Tibial nerve (tissue), 4 donors: ENCODE results near the gene CCNF. TPM values are rescaled to one million over a fixed set of nuclear protein-coding genes. Genes with fewer than 3 reads are reported as not detected.
"Not testable (repeated sequence)": the region's sequence is repeated elsewhere in the genome, so short reads cannot be mapped to it uniquely, and the experiment has no call there.

Source experiments
- DNase-seq, 2 donors: peaks; one replicate each; pipeline ENCODE4 v3.0.0-alpha.2; 2019; ENCODE audit warnings: low spot score in 2 of 2
- H3K27ac ChIP-seq, 4 donors: fragments of 200-600 bp; sonication (generic) in 3 of 4; one replicate each; pipeline ENCODE4 v1.5.1; 2017 to 2019; ENCODE audit warnings: mild to moderate bottlenecking in 1 of 4
- H3K27me3 ChIP-seq, 2 donors: fragments of 200-600 bp; sonication (generic) in 1 of 2; one replicate each; pipeline versions ENCODE4 v1.5.1 to v1.6.0; 2017 to 2019
- H3K36me3 ChIP-seq, 3 donors: fragments of 200-600 bp; sonication (generic); one replicate each; pipeline ENCODE4 v1.5.1; 2018 to 2019
- H3K4me1 ChIP-seq, 4 donors: fragments of 200-600 bp; sonication (generic) in 3 of 4; one replicate each; pipeline ENCODE4 v1.5.1; 2017 to 2019
- H3K4me3 ChIP-seq, 4 donors: fragments of 200-600 bp; sonication (generic) in 3 of 4; one replicate each; pipeline ENCODE4 v1.5.1; 2017 to 2019; ENCODE audit warnings: mild to moderate bottlenecking in 1 of 4, moderate library complexity in 1 of 4
- H3K9me3 ChIP-seq, 4 donors: fragments of 200-600 bp; sonication (generic) in 3 of 4; one replicate each; pipeline ENCODE4 v1.5.1; 2017 to 2019
- CTCF ChIP-seq, 5 experiments: fragments of 200-600 bp in 3 of 5; fragments of 450-650 bp in 2 of 5; sonication (generic) in 3 of 5; IDR thresholded peaks; one replicate each; pipeline ENCODE4 v1.5.1; 2016 to 2019; ENCODE audit warnings: antibody characterized with exemption in 5 of 5, mild to moderate bottlenecking in 3 of 5, moderate library complexity in 2 of 5
- EP300 ChIP-seq, 2 donors: sonication (generic); formaldehyde crosslinking; IDR thresholded peaks; one replicate each; pipeline ENCODE4 v1.6.1; 2017; ENCODE audit warnings: antibody characterized with exemption in 2 of 2, mild to moderate bottlenecking in 1 of 2
- POLR2A ChIP-seq, 2 donors: fragments of 450-650 bp; IDR thresholded peaks; one replicate each; pipeline ENCODE4 v1.6.1; 2017; ENCODE audit warnings: antibody characterized with exemption in 2 of 2, mild to moderate bottlenecking in 2 of 2, moderate library complexity in 2 of 2
- WGBS, 2 donors: methylation state at CpG; one replicate each; pipeline ENCODE4 v1.1.5; 2018; 5-methylcytosine and 5-hydroxymethylcytosine counted together
- total RNA-seq, 4 donors: library from RNA; depleted of rRNA; stranded (reverse); fragments of >200 nt; gene quantifications; one replicate each; pipeline ENCODE4 v1.1.0, GENCODE V29; 2016

CCNF gene
- total RNA-seq, 4 donors from 2014 or later: 1.6 to 3.0 (median 2.0) TPM

DNA sequence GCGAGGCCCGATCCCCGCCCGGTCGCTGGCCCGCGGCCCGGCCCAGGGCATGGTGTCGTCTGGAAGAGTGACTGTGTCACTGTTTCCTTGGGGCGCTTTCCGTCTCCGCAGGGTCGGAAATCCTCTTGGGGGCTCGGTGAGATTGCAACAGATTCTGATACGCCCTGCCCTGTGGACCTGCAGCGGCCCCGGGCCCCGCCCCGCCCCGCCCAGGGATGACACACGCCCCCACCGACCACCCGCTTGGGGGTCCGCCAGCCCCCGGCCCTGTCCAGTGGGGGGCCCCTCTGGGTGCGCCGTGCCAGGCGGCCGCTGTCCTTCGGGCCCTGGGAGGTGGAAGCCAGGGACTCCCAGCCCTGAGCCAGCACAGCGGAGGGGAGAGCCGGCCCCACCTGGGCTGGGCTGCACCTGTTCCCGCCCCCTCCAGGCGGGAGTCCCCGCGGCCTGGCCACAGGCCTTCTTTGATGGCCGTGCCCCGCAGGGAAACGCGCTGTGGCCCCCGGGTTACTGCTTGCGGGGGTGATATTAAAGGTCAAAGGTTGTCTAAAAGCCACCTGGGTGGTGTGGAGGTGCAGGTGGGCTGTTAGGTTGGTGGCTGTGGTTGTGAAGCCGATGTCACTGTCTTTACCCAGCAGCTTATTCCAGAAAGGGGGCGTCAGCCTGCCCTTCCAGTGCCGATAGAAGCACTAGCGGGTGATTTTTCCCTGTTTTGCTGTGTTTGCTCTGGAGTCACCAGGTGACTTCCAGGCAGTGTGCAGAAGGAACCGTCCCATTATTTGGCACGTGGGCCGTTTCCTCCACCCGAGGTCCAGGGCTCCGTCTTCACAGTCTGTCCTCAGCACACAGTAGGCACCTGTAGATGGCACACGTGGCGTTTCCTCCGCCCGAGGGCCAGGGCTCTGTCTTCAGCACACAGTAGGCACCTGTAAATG is 46.4 kb downstream of the CCNF start:
- H3K27ac ChIP-seq: peak overlapping the region in 3 of 4 donors; percentile 34 to 87 (median 62)
- peaks cover 0 to 48% (median 29%) of the 10 kb centered on the region in 4 donors for H3K4me1 ChIP-seq
- H3K27me3 ChIP-seq: peaks cover 0 to 26% of the 10 kb centered on the region in 2 donors
- WGBS, 2 donors: 25 to 48% methylated on average over 13 to 27 of the region's 55 CpGs
- TF ChIP-seq CTCF (IDR thresholded peaks at IDR 0.05) (no peak), EP300 (IDR thresholded peaks at IDR 0.05) (no peak), POLR2A (IDR thresholded peaks at IDR 0.05) (no peak)
- DNase-seq: no peak
- peaks cover 0 to 7% (median 0%) of the 10 kb centered on the region in 3 donors for H3K36me3 ChIP-seq
- no peaks in the 10 kb centered on the region for H3K9me3 ChIP-seq
- peak overlapping the region; percentile 46 to 79 (median 68) for H3K4me3 ChIP-seq

DNA sequence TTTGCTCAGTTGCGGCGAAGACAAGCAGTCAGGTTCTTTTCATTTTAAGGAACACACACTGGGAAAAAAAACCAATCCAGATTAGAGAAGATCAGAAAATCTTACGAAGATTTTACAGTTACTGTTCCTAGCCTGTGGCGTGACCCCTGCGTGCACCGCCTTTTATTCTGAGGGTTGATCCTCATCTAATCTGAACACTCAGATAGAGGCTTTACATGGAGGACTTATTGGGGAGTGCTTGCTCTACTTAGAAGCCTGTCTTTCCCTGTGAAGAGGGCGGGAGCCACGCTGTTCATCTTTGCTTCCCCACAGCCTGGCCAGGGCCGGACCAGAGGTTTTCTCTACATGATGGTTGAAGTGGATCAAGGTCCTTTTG is 47.1 kb downstream of the CCNF start:
- Histone ChIP-seq H3K27ac (peak overlapping the region in 1 of 4 donors; percentile 87), H3K36me3 (peaks cover 0 to 7% (median 0%) of the 10 kb centered on the region in 3 donors), H3K4me1 (peaks cover 0 to 42% (median 23%) of the 10 kb centered on the region in 4 donors), H3K9me3 (no peaks in the 10 kb centered on the region), H3K27me3 (peaks cover 0 to 22% of the 10 kb centered on the region in 2 donors), H3K4me3 (no peak overlapping the region)
- TF ChIP-seq POLR2A (IDR thresholded peaks at IDR 0.05): no peak
- DNase-seq: no peak
- WGBS, 2 donors: 89 to 91% methylated on average over 9 of the region's 9 CpGs

- Histone ChIP-seq H3K27ac (no peak overlapping the region), H3K36me3 (peaks cover 0 to 7% (median 0%) of the 10 kb centered on the region in 3 donors), H3K27me3 (peaks cover 0 to 18% of the 10 kb centered on the region in 2 donors), H3K4me1 (peaks cover 0 to 38% (median 19%) of the 10 kb centered on the region in 4 donors), H3K4me3 (no peak overlapping the region), H3K9me3 (no peaks in the 10 kb centered on the region)
- DNase-seq: no peak
- 83 to 94% methylated on average over 3 of the region's 3 CpGs for WGBS, 2 donors
- TF ChIP-seq CTCF (IDR thresholded peaks at IDR 0.05) (no peak), POLR2A (IDR thresholded peaks at IDR 0.05) (no peak), EP300 (IDR thresholded peaks at IDR 0.05) (no peak)
These were observed 47.5 kb downstream of the CCNF start for GRCh38 chr16:2476741-2477140.

DNA sequence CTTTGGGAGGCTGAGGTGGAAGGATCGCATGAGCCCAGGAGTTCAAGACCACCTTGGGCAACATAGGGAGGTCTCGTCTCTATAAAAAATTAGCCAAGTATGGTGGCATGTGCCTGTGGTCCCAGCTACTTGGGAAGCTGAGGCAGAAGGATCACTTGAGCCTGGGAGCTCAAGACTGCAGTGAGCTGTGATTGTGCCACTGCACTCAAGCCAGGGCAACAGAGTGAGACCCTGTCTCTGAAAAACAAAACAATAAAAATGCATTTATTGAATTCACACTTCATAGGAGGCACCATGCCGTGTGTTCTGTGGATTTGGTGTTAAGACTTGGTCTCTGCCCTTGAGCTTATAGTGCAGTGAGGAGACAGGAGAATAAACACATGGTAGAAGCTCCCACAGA is 48.1 kb downstream of the CCNF start:
- 83 to 94% methylated on average over 3 of the region's 3 CpGs for WGBS, 2 donors
- Histone ChIP-seq H3K4me3 (no peak overlapping the region), H3K36me3 (peaks cover 0 to 7% (median 0%) of the 10 kb centered on the region in 3 donors), H3K4me1 (peaks cover 0 to 35% (median 16%) of the 10 kb centered on the region in 4 donors), H3K27me3 (peaks cover 0 to 12% of the 10 kb centered on the region in 2 donors), H3K27ac (no peak overlapping the region), H3K9me3 (no peaks in the 10 kb centered on the region)
- no peak for DNase-seq
- TF ChIP-seq EP300 (IDR thresholded peaks at IDR 0.05) (no peak), POLR2A (IDR thresholded peaks at IDR 0.05) (no peak), CTCF (IDR thresholded peaks at IDR 0.05) (no peak)

DNA sequence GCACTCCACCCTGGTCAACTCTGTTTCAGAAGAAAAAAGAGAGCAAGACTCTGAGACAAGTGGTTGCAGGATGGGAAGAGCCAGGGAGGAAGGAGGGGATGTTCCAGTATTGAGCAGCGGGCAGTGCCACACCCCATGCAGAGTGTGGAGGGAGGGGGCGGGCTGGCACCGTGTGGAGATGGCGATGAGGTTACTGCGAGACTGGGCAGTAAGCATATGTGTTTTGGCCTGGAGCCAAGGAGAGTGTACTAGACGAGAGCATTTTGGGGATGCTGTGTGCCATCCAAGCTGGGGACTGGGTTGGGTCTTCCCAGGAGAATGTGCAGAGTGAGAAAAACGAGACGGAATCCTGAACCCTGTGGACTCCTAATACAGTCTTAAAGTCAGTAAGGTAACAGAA is 49.0 kb downstream of the CCNF start:
- peaks cover 0 to 7% (median 0%) of the 10 kb centered on the region in 3 donors for H3K36me3 ChIP-seq
- H3K27ac ChIP-seq: no peak overlapping the region
- TF ChIP-seq CTCF (IDR thresholded peaks at IDR 0.05) (no peak), EP300 (IDR thresholded peaks at IDR 0.05) (no peak), POLR2A (IDR thresholded peaks at IDR 0.05) (no peak)
- H3K9me3 ChIP-seq: no peaks in the 10 kb centered on the region
- H3K4me3 ChIP-seq: no peak overlapping the region
- no peak for DNase-seq
- WGBS, 2 donors: 53 to 61% methylated on average over 8 of the region's 8 CpGs
- H3K27me3 ChIP-seq: peaks cover 0 to 3% of the 10 kb centered on the region in 2 donors
- peaks cover 0 to 35% (median 18%) of the 10 kb centered on the region in 4 donors for H3K4me1 ChIP-seq

GRCh38 chr16:2479996-2480395 is 50.7 kb downstream of the CCNF start:
- not testable (repeated sequence) for H3K27me3 ChIP-seq, DNase-seq
- WGBS, 2 donors: 95 to 96% methylated on average over 10 of the region's 10 CpGs

More at GRCh38 chr16:2479996-2480395, 50.7 kb downstream of the CCNF start:
- not testable (repeated sequence) for H3K27ac ChIP-seq, H3K4me3 ChIP-seq, H3K36me3 ChIP-seq, H3K9me3 ChIP-seq
- peaks cover 0 to 33% (median 14%) of the 10 kb centered on the region in 4 donors for H3K4me1 ChIP-seq
